ENCODE results near the gene LIN52. TPM values are rescaled to one million over a fixed set of nuclear protein-coding genes. Genes with fewer than 3 reads are reported as not detected.

The LIN52 gene
- total RNA-seq, 1 donor from 2014 or later: 8.7 TPM

DNA sequence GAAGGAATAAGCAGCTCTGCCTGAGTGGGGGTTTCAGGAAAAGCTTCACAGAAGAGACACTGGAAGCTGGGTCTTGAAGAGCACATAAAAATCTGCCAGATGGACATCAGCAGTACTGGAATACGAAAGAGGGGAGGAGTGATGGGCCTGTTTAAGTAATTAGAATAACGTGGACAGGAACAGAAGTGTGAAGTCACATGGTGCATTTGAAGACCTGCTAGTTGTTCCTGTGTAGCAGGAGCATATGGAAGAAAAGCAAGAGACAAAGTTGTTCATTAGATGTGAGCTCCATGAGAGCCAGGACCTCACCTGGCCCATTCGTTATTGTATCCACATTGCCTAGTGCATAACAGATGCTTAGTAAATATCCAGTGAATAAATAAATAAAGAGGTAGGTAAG, 85.2 kb downstream of the LIN52 start:
- no peak overlapping the region for H3K4me3 ChIP-seq
- no peak overlapping the region for H3K27ac ChIP-seq
- H3K4me1 ChIP-seq: no peaks in the 10 kb centered on the region
- DNase-seq (no peak), ATAC-seq (no peak)
- H3K9me3 ChIP-seq: no peaks in the 10 kb centered on the region
- TF ChIP-seq, protein P1, sequence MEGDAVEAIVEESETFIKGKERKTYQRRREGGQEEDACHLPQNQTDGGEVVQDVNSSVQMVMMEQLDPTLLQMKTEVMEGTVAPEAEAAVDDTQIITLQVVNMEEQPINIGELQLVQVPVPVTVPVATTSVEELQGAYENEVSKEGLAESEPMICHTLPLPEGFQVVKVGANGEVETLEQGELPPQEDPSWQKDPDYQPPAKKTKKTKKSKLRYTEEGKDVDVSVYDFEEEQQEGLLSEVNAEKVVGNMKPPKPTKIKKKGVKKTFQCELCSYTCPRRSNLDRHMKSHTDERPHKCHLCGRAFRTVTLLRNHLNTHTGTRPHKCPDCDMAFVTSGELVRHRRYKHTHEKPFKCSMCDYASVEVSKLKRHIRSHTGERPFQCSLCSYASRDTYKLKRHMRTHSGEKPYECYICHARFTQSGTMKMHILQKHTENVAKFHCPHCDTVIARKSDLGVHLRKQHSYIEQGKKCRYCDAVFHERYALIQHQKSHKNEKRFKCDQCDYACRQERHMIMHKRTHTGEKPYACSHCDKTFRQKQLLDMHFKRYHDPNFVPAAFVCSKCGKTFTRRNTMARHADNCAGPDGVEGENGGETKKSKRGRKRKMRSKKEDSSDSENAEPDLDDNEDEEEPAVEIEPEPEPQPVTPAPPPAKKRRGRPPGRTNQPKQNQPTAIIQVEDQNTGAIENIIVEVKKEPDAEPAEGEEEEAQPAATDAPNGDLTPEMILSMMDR (IDR thresholded peaks at IDR 0.05): no peak
- no peaks in the 10 kb centered on the region for H3K27me3 ChIP-seq
- H3K36me3 ChIP-seq: no peaks in the 10 kb centered on the region
- intact Hi-C loops (cut with DNase I): no loop called here

DNA sequence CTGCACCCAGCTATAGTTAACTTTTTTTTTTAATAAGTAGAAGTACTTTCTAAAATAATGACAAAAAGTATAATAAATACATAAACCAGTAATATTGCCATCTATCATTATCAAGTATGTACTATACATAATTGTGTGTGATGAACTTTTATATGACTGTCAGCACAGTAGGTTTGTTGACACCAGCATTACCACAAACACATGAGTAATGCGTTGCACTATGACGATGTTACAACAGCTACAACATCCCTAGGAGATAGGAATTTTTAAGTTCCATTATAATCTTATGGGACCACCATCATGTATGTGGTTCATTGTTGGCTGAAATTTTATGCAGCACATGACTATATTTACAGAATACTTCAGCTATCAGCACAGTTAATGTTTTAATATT, 91.6 kb downstream of the LIN52 start:
- Histone ChIP-seq H3K4me3 (no peak overlapping the region), H3K27me3 (no peaks in the 10 kb centered on the region), H3K27ac (no peak overlapping the region), H3K4me1 (peaks cover 4% of the 10 kb centered on the region), H3K9me3 (no peaks in the 10 kb centered on the region), H3K36me3 (no peaks in the 10 kb centered on the region)
- TF ChIP-seq, protein P1 (IDR thresholded peaks at IDR 0.05): no peak
- DNase-seq (no peak), ATAC-seq (no peak)
- intact Hi-C loops (cut with DNase I): no loop called here

DNA sequence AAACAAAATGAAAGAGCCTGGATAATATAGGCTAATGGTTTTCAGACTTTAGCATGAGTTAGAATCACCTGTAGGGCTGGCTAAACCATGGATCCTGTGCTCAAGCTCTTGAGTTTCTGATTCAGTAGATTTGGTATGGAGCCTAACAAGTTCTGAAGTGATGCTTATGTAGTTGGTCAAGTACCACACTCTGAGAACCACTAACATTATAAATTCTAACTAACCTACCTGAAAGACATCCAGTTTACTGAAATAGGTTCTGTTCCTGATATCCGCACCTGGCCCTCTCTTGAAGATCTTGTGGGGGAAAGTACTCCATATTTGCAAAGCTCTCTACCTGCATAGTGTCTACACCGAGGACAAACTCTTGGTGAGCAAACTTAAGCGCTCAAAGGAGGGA, 95.1 kb downstream of the LIN52 start:
- intact Hi-C loops (cut with DNase I): no loop called here
- Histone ChIP-seq H3K27me3 (no peaks in the 10 kb centered on the region), H3K4me3 (no peak overlapping the region), H3K9me3 (no peaks in the 10 kb centered on the region), H3K36me3 (no peaks in the 10 kb centered on the region), H3K27ac (no peak overlapping the region), H3K4me1 (peaks cover 4% of the 10 kb centered on the region)
- TF ChIP-seq, protein P1 (IDR thresholded peaks at IDR 0.05): no peak
- ATAC-seq (peak; percentile 91), DNase-seq (no peak)

DNA sequence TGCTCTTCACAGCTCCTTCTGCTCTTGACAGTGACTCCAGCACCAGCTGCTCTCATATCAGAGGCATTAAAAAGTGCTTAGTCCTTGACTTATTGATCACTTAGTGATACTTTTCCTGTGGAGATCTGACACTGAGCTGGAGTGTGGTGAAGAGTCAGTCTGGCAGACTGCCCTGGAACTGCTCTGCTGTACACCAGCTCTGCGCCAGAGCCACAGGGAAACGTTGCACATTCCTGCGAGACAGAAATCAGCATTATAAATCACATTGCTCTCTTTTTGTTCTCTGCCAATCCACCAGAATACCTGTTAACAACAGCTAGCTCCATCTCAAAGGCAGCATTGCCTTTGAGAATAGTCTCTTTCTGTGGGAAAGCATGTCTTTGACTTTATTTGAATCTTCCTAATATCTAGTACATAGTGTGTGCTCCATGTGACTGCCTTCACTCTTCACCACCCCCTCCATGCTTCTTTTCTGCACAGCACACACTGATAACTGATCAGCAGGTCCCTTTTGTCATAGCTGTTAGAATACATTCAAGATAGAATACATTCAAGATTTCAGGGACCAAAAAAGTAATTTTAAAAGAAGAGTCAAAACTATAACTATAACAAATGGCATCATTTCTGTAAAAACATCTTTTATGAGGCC, 106.3 kb downstream of the LIN52 start:
- Histone ChIP-seq H3K27me3 (no peaks in the 10 kb centered on the region), H3K4me1 (no peaks in the 10 kb centered on the region), H3K36me3 (no peaks in the 10 kb centered on the region), H3K27ac (no peak overlapping the region), H3K9me3 (no peaks in the 10 kb centered on the region), H3K4me3 (no peak overlapping the region)
- TF ChIP-seq, protein P1 (IDR thresholded peaks at IDR 0.05): no peak
- DNase-seq (no peak), ATAC-seq (no peak)
- intact Hi-C loops (cut with DNase I): no loop called here

DNA sequence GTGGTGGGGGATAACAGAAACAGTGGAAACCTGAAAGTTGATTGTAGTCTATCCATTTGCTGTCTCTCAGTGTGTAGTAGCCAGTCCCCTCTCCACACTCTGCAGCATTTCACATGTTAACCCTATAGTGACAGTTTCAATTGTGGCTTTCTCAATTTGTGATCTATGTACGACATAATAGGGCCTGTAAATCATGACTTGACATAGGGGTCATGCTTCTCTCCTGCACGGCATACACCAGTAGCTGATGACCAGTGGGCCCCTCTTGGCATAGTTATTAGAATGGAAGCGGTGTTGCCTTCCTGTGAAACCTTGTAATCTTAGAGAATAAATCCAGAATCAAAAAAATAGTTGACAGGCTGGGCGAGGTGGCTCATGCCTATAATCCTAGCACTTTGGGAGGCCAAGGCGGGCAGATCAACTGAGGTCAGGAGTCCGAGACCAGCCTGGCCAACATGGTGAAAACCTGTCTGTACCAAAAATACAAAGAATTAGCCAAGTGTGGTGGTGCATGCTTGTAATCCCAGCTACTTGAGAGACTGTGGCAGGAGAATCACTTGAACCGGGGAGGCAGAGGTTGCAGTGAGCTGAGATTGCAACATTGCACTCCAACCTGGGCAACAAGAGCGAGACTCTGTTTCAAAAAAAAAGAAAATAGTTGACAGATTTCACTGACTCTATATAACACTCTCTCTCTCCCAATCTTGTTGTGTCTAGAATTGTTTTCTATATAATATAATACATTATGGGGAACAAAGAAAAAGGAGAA, 109.9 kb downstream of the LIN52 start:
- ATAC-seq (no peak), DNase-seq (no peak)
- no peak overlapping the region for H3K27ac ChIP-seq

More for the DNA sequence above, 109.9 kb downstream of the LIN52 start:
- no peaks in the 10 kb centered on the region for H3K4me1 ChIP-seq
- no peaks in the 10 kb centered on the region for H3K27me3 ChIP-seq
- intact Hi-C loops (cut with DNase I): no loop called here
- no peaks in the 10 kb centered on the region for H3K9me3 ChIP-seq
- H3K4me3 ChIP-seq: no peak overlapping the region
- H3K36me3 ChIP-seq: peaks cover 10% of the 10 kb centered on the region
- TF ChIP-seq, protein P1 (IDR thresholded peaks at IDR 0.05): no peak

Measured in upper lobe of right lung (tissue), 1 donor.